ENCODE data around the gene TRMT1. TPM values are rescaled to one million over a fixed set of nuclear protein-coding genes. Genes with fewer than 3 reads are reported as not detected.

TRMT1 gene
- total and polyA plus RNA-seq, 2 experiments from 2014 or later: 88.6 to 90.1 TPM

- Histone ChIP-seq H3F3A (replicated peaks; ENCODE audit: low read depth) (peaks cover 7% of the 10 kb centered on the region; the same call in 1 of the 2 replicates), H3K27me3 (ENCODE audit: insufficient read depth) (peaks cover 100% of the 10 kb centered on the region), H3K4me1 (ENCODE audit: insufficient read depth) (peaks cover 74% of the 10 kb centered on the region), H3K79me2 (replicated peaks; ENCODE audit: insufficient read depth) (no peaks in the 10 kb centered on the region), H3K36me3 (ENCODE audit: insufficient read depth) (no peaks in the 10 kb centered on the region), H3K4me3 (0 out of 2 replicates have a peak overlapping the region, but pooled peaks have one; percentile 37), H3K4me2 (peak overlapping the region; percentile 60), H2AFZ (no peak overlapping the region), H4K20me1 (replicated peaks; ENCODE audit: insufficient read depth) (peaks cover 4% of the 10 kb centered on the region; the same call in 1 of the 2 replicates), H3K9me2 (ENCODE audit: insufficient read depth) (no peaks in the 10 kb centered on the region), H3K27ac (ENCODE audit: low read depth) (no peak overlapping the region)
- no peaks in the 10 kb centered on the region; the same call in 2 of the 3 replicates for H3K36me3 Mint-ChIP-seq (ENCODE audit: low read depth)
- no peak for TF ChIP-seq JUNB (IDR thresholded peaks at IDR 0.05; ENCODE audit: unreplicated experiment)
- TF ChIP-seq, protein P1, sequence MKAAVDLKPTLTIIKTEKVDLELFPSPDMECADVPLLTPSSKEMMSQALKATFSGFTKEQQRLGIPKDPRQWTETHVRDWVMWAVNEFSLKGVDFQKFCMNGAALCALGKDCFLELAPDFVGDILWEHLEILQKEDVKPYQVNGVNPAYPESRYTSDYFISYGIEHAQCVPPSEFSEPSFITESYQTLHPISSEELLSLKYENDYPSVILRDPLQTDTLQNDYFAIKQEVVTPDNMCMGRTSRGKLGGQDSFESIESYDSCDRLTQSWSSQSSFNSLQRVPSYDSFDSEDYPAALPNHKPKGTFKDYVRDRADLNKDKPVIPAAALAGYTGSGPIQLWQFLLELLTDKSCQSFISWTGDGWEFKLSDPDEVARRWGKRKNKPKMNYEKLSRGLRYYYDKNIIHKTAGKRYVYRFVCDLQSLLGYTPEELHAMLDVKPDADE (IDR thresholded peaks at IDR 0.05): no peak
- TF ChIP-seq, protein P2, sequence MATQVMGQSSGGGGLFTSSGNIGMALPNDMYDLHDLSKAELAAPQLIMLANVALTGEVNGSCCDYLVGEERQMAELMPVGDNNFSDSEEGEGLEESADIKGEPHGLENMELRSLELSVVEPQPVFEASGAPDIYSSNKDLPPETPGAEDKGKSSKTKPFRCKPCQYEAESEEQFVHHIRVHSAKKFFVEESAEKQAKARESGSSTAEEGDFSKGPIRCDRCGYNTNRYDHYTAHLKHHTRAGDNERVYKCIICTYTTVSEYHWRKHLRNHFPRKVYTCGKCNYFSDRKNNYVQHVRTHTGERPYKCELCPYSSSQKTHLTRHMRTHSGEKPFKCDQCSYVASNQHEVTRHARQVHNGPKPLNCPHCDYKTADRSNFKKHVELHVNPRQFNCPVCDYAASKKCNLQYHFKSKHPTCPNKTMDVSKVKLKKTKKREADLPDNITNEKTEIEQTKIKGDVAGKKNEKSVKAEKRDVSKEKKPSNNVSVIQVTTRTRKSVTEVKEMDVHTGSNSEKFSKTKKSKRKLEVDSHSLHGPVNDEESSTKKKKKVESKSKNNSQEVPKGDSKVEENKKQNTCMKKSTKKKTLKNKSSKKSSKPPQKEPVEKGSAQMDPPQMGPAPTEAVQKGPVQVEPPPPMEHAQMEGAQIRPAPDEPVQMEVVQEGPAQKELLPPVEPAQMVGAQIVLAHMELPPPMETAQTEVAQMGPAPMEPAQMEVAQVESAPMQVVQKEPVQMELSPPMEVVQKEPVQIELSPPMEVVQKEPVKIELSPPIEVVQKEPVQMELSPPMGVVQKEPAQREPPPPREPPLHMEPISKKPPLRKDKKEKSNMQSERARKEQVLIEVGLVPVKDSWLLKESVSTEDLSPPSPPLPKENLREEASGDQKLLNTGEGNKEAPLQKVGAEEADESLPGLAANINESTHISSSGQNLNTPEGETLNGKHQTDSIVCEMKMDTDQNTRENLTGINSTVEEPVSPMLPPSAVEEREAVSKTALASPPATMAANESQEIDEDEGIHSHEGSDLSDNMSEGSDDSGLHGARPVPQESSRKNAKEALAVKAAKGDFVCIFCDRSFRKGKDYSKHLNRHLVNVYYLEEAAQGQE (IDR thresholded peaks at IDR 0.05; ENCODE audit: unreplicated experiment): no peak
- TF ChIP-seq EZH2 (IDR thresholded peaks at IDR 0.05; ENCODE audit: low read depth, unreplicated experiment): peak; percentile 52
- DNase-seq (ENCODE audit: low spot score): no peak
- H3K4me3 Mint-ChIP-seq: no peak overlapping the region
- peaks cover 6% of the 10 kb centered on the region; the same call in 2 of the 3 replicates for H3K9me3 Mint-ChIP-seq
- peaks cover 97% of the 10 kb centered on the region for H3K27me3 Mint-ChIP-seq (ENCODE audit: insufficient read depth, low read depth, poor library complexity)
- H3K4me1 Mint-ChIP-seq: peaks cover 46% of the 10 kb centered on the region
- no peak for ATAC-seq
- H3K27ac Mint-ChIP-seq: no peak overlapping the region
Observed at GRCh38 chr19:13057147-13057572, 59.4 kb downstream of the TRMT1 start.

- no peaks in the 10 kb centered on the region for H3K9me2 ChIP-seq (ENCODE audit: insufficient read depth)
- no peaks in the 10 kb centered on the region; the same call in 2 of the 3 replicates for H3K36me3 Mint-ChIP-seq (ENCODE audit: low read depth)
- H3K4me1 Mint-ChIP-seq: peaks cover 54% of the 10 kb centered on the region
- peaks cover 6% of the 10 kb centered on the region; the same call in 2 of the 3 replicates for H3K9me3 Mint-ChIP-seq
- H3K36me3 ChIP-seq (ENCODE audit: insufficient read depth): no peaks in the 10 kb centered on the region
- DNase-seq (ENCODE audit: low spot score) (peak; percentile 73), ATAC-seq (peak; percentile 6)
- H4K20me1 ChIP-seq (replicated peaks; ENCODE audit: insufficient read depth): peaks cover 4% of the 10 kb centered on the region; the same call in 1 of the 2 replicates
- peaks cover 8% of the 10 kb centered on the region; the same call in 1 of the 2 replicates for H3F3A ChIP-seq (replicated peaks; ENCODE audit: low read depth)
- peaks cover 100% of the 10 kb centered on the region for H3K27me3 ChIP-seq (ENCODE audit: insufficient read depth)
- H3K27ac ChIP-seq (ENCODE audit: low read depth): no peak overlapping the region
- H3K4me1 ChIP-seq (ENCODE audit: insufficient read depth): peaks cover 82% of the 10 kb centered on the region
- H3K27ac Mint-ChIP-seq: no peak overlapping the region
- peak; percentile 63 for TF ChIP-seq EZH2 (IDR thresholded peaks at IDR 0.05; ENCODE audit: low read depth, unreplicated experiment)
- no peak for TF ChIP-seq ZNF462 (CRISPR knock-in tag; IDR thresholded peaks at IDR 0.05)
- H3K4me3 Mint-ChIP-seq: peak overlapping the region; percentile 65
- H3K79me2 ChIP-seq (replicated peaks; ENCODE audit: insufficient read depth): no peaks in the 10 kb centered on the region
- peaks cover 97% of the 10 kb centered on the region for H3K27me3 Mint-ChIP-seq (ENCODE audit: insufficient read depth, low read depth, poor library complexity)
- peak overlapping the region; percentile 61 for H3K4me3 ChIP-seq
- H2AFZ ChIP-seq: peak overlapping the region; percentile 85
- peak overlapping the region; percentile 94 for H3K4me2 ChIP-seq
Observed at GRCh38 chr19:13056052-13056660, 60.4 kb downstream of the TRMT1 start.

Measured in GM23338 (cell line).